Adrenal gland (tissue), 12 donors: ENCODE data around the gene CKAP2L. TPM values are rescaled to one million over a fixed set of nuclear protein-coding genes. Genes with fewer than 3 reads are reported as not detected.

Experiments used
- DNase-seq, 7 donors: peaks; one replicate each; pipeline ENCODE4 v3.0.0-alpha.2; 2019 to 2020
- H3K27ac ChIP-seq, 5 donors: fragments of 200-600 bp; sonication (generic) in 4 of 5; 1 replicate in 3 of 5; 2 replicates in 2 of 5; pipeline versions ENCODE4 v1.5.1 to v1.8.0; 2016 to 2020; ENCODE audit warnings: mild to moderate bottlenecking in 1 of 5
- H3K27me3 ChIP-seq: fragments of 200-600 bp; 2 replicates; pipeline ENCODE4 v1.8.0; 2021
- H3K36me3 ChIP-seq, 2 donors: fragments of 200-600 bp; replicated peaks in 1 of 2; 1 replicate in 1 of 2; 2 replicates in 1 of 2; pipeline versions ENCODE4 v1.5.1 to v1.8.0; 2018 to 2022
- H3K4me1 ChIP-seq, 2 donors: fragments of 200-600 bp; replicated peaks in 1 of 2; 1 replicate in 1 of 2; 2 replicates in 1 of 2; pipeline versions ENCODE4 v1.5.1 to v1.8.0; 2018 to 2021
- H3K4me3 ChIP-seq, 4 donors: fragments of 200-600 bp; sonication (generic) in 3 of 4; one replicate each; pipeline ENCODE4 v1.5.1; 2016 to 2018
- H3K9me3 ChIP-seq, 3 donors: fragments of 200-600 bp; sonication (generic) in 1 of 3; replicated peaks in 1 of 3; 1 replicate in 2 of 3; 2 replicates in 1 of 3; pipeline versions ENCODE4 v1.5.1 to v1.8.0; 2016 to 2021
- POLR2A ChIP-seq, 2 donors: fragments of 450-650 bp; IDR thresholded peaks; one replicate each; pipeline ENCODE4 v1.6.1; 2017; ENCODE audit warnings: antibody characterized with exemption in 2 of 2, mild to moderate bottlenecking in 2 of 2, moderate library complexity in 1 of 2
- WGBS, 4 donors: extraction: QIAGEN DNeasy Blood & Tissue Kit in 2 of 4; methylation state at CpG; one replicate each; pipeline versions ENCODE4 v1.1.5 to v1.1.7; 2013 to 2017; 5-methylcytosine and 5-hydroxymethylcytosine counted together
- intact Hi-C, 2 donors: fragments of 100-400 bp; cut with DNase I; formaldehyde crosslinking; loops; one replicate each; pipeline versions ENCODE4 v1.14.1 to v1.15.0; 2022 to 2023
- polyA plus RNA-seq, 3 donors: library from polyadenylated mRNA; stranded (reverse); fragments of 200-250 nt in 2 of 3; fragments of 350-450 nt in 1 of 3; fragmentation: Illumina TruSeq in 1 of 3; extraction: RNeasy Lipid Tissue Mini Kit (QIAGEN cat#74804) in 1 of 3; gene quantifications; one replicate each; pipeline ENCODE4 v1.2.3, GENCODE V29; 2013 to 2014
- total RNA-seq, 9 donors: library from RNA; depleted of rRNA in 4 of 9; stranded (reverse); fragments of >200 nt in 4 of 9; fragments of 120-200 nt in 1 of 9; fragmentation: NEBNext Ultra II Directional in 1 of 9; extraction: Animal tissue kit (Norgen Biotek cat#: 25700) in 1 of 9; gene quantifications; one replicate each; pipeline versions ENCODE4 v1.1.0 to v1.2.4, GENCODE V29; 2013 to 2023
- TF ChIP-seq, protein P1 (sequence below), 6 experiments: fragments of 450-650 bp in 4 of 6; fragments of 200-600 bp in 2 of 6; sonication (generic) in 1 of 6; IDR thresholded peaks; 1 replicate in 5 of 6; 2 replicates in 1 of 6; pipeline versions ENCODE4 v1.5.1 to v1.8.0; 2016 to 2021; ENCODE audit warnings: antibody characterized with exemption in 6 of 6, mild to moderate bottlenecking in 2 of 6, moderate library complexity in 1 of 6
- donor health status: healthy with polysubstance abuse.
- donor health status: Bipolar disorder and iron deficiency.
- donor health status: DM: yes; HTN: yes; CAD: no.
- donor health status: DM: no; HTN: no; CAD: no.
- donor health status: DM: no; HTN: no; CAD: no.
- donor health status: DM: yes; HTN: yes; CAD: no.

CKAP2L gene
- total and polyA plus RNA-seq, 12 donors, result 0.10 to 6.9 (median 0.81) TPM; not detected in 2

DNA sequence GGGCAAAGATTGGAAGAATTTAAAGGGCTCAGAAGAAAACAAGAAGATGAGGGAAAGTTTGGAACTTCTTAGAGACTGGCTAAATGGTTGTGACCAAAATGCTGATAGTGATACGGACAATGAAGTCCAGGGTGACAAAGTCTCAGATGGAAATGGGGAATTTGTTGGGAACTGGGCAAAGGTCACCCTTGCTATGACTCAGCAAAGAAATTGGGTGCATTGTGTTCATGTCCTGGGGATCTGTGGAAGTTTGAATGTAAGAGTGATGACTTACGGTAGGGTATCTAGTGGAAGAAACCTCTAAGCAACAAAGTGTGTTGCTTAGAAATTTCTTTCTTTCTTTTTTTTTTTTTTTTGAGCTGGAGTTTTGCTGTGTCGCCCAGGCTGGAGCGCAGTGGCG is 25.9 kb upstream of the CKAP2L start:
- Histone ChIP-seq H3K4me3 (no peak overlapping the region), H3K9me3 (no peaks in the 10 kb centered on the region), H3K27me3 (no peaks in the 10 kb centered on the region), H3K4me1 (peaks cover 0 to 15% of the 10 kb centered on the region in 2 donors), H3K27ac (no peak overlapping the region), H3K36me3 (no peaks in the 10 kb centered on the region)
- no peak for DNase-seq
- intact Hi-C loops, result no loop called here
- TF ChIP-seq, protein P1, sequence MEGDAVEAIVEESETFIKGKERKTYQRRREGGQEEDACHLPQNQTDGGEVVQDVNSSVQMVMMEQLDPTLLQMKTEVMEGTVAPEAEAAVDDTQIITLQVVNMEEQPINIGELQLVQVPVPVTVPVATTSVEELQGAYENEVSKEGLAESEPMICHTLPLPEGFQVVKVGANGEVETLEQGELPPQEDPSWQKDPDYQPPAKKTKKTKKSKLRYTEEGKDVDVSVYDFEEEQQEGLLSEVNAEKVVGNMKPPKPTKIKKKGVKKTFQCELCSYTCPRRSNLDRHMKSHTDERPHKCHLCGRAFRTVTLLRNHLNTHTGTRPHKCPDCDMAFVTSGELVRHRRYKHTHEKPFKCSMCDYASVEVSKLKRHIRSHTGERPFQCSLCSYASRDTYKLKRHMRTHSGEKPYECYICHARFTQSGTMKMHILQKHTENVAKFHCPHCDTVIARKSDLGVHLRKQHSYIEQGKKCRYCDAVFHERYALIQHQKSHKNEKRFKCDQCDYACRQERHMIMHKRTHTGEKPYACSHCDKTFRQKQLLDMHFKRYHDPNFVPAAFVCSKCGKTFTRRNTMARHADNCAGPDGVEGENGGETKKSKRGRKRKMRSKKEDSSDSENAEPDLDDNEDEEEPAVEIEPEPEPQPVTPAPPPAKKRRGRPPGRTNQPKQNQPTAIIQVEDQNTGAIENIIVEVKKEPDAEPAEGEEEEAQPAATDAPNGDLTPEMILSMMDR (IDR thresholded peaks at IDR 0.05), result no peak
- no peak for TF ChIP-seq POLR2A (IDR thresholded peaks at IDR 0.05)
- WGBS, 4 donors, result 89 to 95% (median 90%) methylated on average over 5 of the region's 5 CpGs

DNA sequence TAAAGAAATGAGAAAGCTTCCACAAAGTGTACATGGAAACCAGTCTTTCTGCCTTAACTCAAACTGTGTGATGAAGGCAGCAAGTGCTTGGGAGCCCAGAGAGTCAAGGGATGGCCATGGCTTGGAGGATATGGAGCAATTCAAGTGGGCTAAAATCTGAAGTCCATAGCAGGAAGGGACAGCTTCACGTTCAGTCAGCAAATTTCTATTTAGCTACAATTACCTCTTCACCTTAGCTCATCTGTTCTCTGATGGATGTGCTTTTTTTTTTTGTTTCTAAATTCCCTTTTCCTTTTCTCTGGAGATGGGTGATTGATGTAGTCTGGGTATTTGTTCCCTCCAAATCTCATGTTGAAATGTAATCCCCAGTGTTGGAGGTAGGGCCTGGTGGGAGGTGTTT is 24.8 kb upstream of the CKAP2L start:
- Histone ChIP-seq H3K4me1 (peaks cover 0 to 10% of the 10 kb centered on the region in 2 donors), H3K27ac (no peak overlapping the region), H3K36me3 (no peaks in the 10 kb centered on the region), H3K27me3 (no peaks in the 10 kb centered on the region), H3K9me3 (no peaks in the 10 kb centered on the region), H3K4me3 (no peak overlapping the region)
- TF ChIP-seq, protein P1 (IDR thresholded peaks at IDR 0.05), result no peak
- 65 to 90% (median 79%) methylated on average over 1 of the region's 1 CpG for WGBS, 4 donors
- no peak for DNase-seq
- intact Hi-C loops, result no loop called here

DNA sequence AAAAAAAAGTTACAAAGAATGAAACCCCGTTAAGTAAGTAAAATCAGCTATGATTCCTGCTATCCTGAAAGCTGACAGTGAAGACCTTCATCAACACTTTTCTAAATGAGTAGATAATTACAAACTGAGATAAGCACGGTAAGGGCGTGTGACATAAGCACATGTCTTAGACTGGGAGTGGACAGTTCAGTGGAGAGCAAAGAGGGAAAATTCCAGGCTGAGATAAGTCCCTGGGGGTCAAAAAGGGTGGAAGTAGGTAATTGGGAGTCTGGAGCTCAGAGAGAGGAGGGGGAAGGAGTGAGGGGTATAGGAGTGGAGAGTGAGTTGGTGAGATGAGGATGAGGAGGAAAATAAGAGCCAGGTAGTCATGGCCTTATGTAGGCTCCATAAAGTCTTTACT is 24.2 kb upstream of the CKAP2L start:
- TF ChIP-seq, protein P1 (IDR thresholded peaks at IDR 0.05), result no peak
- TF ChIP-seq POLR2A (IDR thresholded peaks at IDR 0.05), result no peak
- no peaks in the 10 kb centered on the region for H3K36me3 ChIP-seq

DNA sequence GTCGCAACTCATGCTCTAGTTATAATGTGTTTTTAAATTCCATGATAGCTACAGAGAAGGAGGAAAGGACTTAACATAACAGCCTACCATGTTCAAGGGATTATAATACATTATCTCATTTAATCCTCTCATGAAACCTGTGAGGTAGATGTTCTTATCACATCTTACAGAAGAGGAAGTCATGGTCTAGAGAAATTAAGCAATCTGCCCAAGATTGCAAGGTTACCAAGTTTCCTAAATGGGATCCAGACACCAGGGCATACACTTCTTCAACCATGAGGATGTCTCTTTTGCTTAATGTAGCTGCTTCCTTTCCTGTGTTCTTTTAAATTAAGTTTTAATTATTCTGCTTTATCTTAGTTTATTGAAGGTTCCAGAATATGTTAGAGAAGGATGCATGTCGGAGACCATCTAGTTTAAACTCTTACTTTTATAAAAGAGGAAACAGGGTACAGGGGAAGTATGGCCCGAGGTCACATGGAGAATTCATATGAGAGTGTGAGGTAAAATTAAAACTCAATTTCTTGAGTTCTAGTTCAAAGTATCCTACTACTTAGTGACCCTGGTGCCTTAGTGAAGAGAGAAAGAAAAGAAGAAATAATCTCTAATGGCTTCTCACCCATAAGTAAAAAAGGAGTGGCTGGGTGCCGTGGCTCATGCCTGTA is 23.5 kb upstream of the CKAP2L start:
- intact Hi-C loops, result no loop called here
- Histone ChIP-seq H3K9me3 (no peaks in the 10 kb centered on the region), H3K4me3 (no peak overlapping the region), H3K27me3 (no peaks in the 10 kb centered on the region), H3K27ac (no peak overlapping the region), H3K36me3 (no peaks in the 10 kb centered on the region), H3K4me1 (peaks cover 0 to 5% of the 10 kb centered on the region in 2 donors)
- no peak for TF ChIP-seq POLR2A (IDR thresholded peaks at IDR 0.05)
- TF ChIP-seq, protein P1 (IDR thresholded peaks at IDR 0.05), result no peak
- no peak for DNase-seq
- WGBS, 4 donors, result 80 to 88% (median 83%) methylated on average over 4 of the region's 4 CpGs

More for the DNA sequence above, 24.2 kb upstream of the CKAP2L start:
- intact Hi-C loops, result no loop called here
- no peak for DNase-seq
- Histone ChIP-seq H3K9me3 (no peaks in the 10 kb centered on the region), H3K4me1 (peaks cover 0 to 8% of the 10 kb centered on the region in 2 donors), H3K4me3 (no peak overlapping the region), H3K27ac (no peak overlapping the region), H3K27me3 (no peaks in the 10 kb centered on the region)
- WGBS, 4 donors, result 89 to 93% (median 91%) methylated on average over 3 of the region's 3 CpGs
